Skin of body (tissue), 1 donor: ENCODE data around the gene KY. TPM values are rescaled to one million over a fixed set of nuclear protein-coding genes. Genes with fewer than 3 reads are reported as not detected.

Experiments used
- total RNA-seq: library from RNA; depleted of rRNA; stranded (reverse); fragments of >200 nt; gene quantifications from one replicate; pipeline ENCODE4 v1.2.3, GENCODE V29; 2014

Gene KY
- total RNA-seq, 1 donor from 2014 or later, result 7.2 TPM

Other genes with a start within 250 kb of the KY start
- 44.5 TPM for gene ANAPC13, start 165.0 kb downstream of the KY start, total RNA-seq
- gene CEP63, start 165.0 kb downstream of the KY start, total RNA-seq, result 25.6 TPM
- 5.0 TPM for gene EPHB1, start 144.2 kb upstream of the KY start, total RNA-seq